SJCRH30 (cell line): ENCODE data around the gene DUSP7. TPM values are rescaled to one million over a fixed set of nuclear protein-coding genes. Genes with fewer than 3 reads are reported as not detected.

Experiments used
- DNase-seq, 2 experiments: peaks; one replicate each; pipeline ENCODE4 v3.0.0-alpha.2; 2015 to 2020
- H3K27ac ChIP-seq: fragments of 250-450 bp; sonication (Bioruptor Pico); 2 replicates; pipeline ENCODE4 v1.5.1; 2020; ENCODE audit warnings: mild to moderate bottlenecking, moderate library complexity
- H3K27me3 ChIP-seq: fragments of 250-450 bp; sonication (Bioruptor Pico); 2 replicates; pipeline ENCODE4 v1.5.1; 2020; ENCODE audit warnings: mild to moderate bottlenecking, moderate library complexity
- H3K36me3 ChIP-seq: fragments of 250-450 bp; sonication (Bioruptor Pico); 2 replicates; pipeline ENCODE4 v1.5.1; 2020; ENCODE audit warnings: mild to moderate bottlenecking, moderate library complexity
- H3K4me1 ChIP-seq: fragments of 250-450 bp; sonication (Bioruptor Pico); 2 replicates; pipeline ENCODE4 v1.5.1; 2020; ENCODE audit warnings: mild to moderate bottlenecking, moderate library complexity
- H3K4me3 ChIP-seq: fragments of 250-450 bp; sonication (Bioruptor Pico); 2 replicates; pipeline ENCODE4 v1.5.1; 2020; ENCODE audit warnings: mild to moderate bottlenecking, moderate library complexity
- H3K9me3 ChIP-seq: fragments of 250-450 bp; sonication (Bioruptor Pico); replicated peaks from 2 replicates; pipeline ENCODE4 v1.5.1; 2020; ENCODE audit warnings: mild to moderate bottlenecking, moderate library complexity
- total RNA-seq: library from RNA; depleted of rRNA; stranded (reverse); fragments of >200 nt; shearing (Covaris generic); gene quantifications from 2 replicates; pipeline ENCODE4 v1.2.3, GENCODE V29; 2014

DUSP7 gene
- total RNA-seq, 1 experiment from 2014 or later, result 9.1 TPM

GRCh38 chr3:52079958-52080357 is 23.6 kb upstream of the DUSP7 start:
- no peak overlapping the region for H3K4me3 ChIP-seq
- H3K9me3 ChIP-seq, result no peaks in the 10 kb centered on the region
- H3K36me3 ChIP-seq, result no peaks in the 10 kb centered on the region
- no peaks in the 10 kb centered on the region for H3K27me3 ChIP-seq
- H3K27ac ChIP-seq, result no peak overlapping the region
- H3K4me1 ChIP-seq, result no peaks in the 10 kb centered on the region
- DNase-seq, result no peak

- H3K4me3 ChIP-seq, result no peak overlapping the region
- H3K36me3 ChIP-seq, result peaks cover 5% of the 10 kb centered on the region; the same call in 1 of the 2 replicates
- no peaks in the 10 kb centered on the region for H3K4me1 ChIP-seq
- DNase-seq, result no peak
- H3K27ac ChIP-seq, result no peak overlapping the region
- no peaks in the 10 kb centered on the region for H3K27me3 ChIP-seq
- H3K9me3 ChIP-seq, result no peaks in the 10 kb centered on the region
Measured at GRCh38 chr3:52078781-52079560, 22.6 kb upstream of the DUSP7 start.

GRCh38 chr3:52077925-52078324 is 21.6 kb upstream of the DUSP7 start:
- no peak for DNase-seq
- no peak overlapping the region for H3K27ac ChIP-seq
- peaks cover 5% of the 10 kb centered on the region; the same call in 1 of the 2 replicates for H3K36me3 ChIP-seq
- no peaks in the 10 kb centered on the region for H3K27me3 ChIP-seq
- H3K4me1 ChIP-seq, result no peaks in the 10 kb centered on the region
- no peaks in the 10 kb centered on the region for H3K9me3 ChIP-seq
- H3K4me3 ChIP-seq, result no peak overlapping the region

GRCh38 chr3:52076896-52077780 is 20.8 kb upstream of the DUSP7 start:
- Histone ChIP-seq H3K27me3 (no peaks in the 10 kb centered on the region), H3K4me1 (no peaks in the 10 kb centered on the region), H3K4me3 (no peak overlapping the region), H3K27ac (no peak overlapping the region), H3K36me3 (peaks cover 5% of the 10 kb centered on the region; the same call in 1 of the 2 replicates), H3K9me3 (no peaks in the 10 kb centered on the region)
- no peak for DNase-seq

DNA sequence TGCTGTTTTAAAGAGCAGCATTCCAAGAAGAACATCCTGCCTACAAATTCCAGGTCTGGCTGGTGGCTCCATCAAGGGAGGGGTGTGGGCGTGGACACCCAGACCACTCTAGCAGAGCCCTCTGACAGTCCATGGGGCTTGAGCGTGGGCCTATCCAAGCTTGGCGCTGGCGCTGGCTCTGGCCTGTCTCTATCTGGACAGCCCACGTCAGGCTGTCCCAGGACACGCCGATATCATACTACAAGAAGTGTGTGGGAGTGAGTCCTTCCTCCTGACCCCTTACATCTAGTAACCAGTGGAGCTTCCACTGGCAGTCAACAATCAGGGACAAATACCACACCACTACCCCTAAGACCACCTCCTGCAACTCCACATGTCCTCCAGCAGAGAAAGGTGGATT is 17.1 kb upstream of the DUSP7 start:
- no peak overlapping the region for H3K4me3 ChIP-seq
- no peaks in the 10 kb centered on the region for H3K27me3 ChIP-seq
- H3K4me1 ChIP-seq, result no peaks in the 10 kb centered on the region
- H3K9me3 ChIP-seq, result no peaks in the 10 kb centered on the region
- no peak overlapping the region for H3K27ac ChIP-seq
- no peak for DNase-seq
- peaks cover 5% of the 10 kb centered on the region; the same call in 1 of the 2 replicates for H3K36me3 ChIP-seq

GRCh38 chr3:52072471-52072870 is 16.1 kb upstream of the DUSP7 start:
- Histone ChIP-seq H3K4me1 (no peaks in the 10 kb centered on the region), H3K27ac (no peak overlapping the region), H3K9me3 (no peaks in the 10 kb centered on the region), H3K4me3 (no peak overlapping the region), H3K27me3 (no peaks in the 10 kb centered on the region), H3K36me3 (peaks cover 5% of the 10 kb centered on the region; the same call in 1 of the 2 replicates)
- DNase-seq, result no peak

GRCh38 chr3:52072020-52072419 is 15.6 kb upstream of the DUSP7 start:
- Histone ChIP-seq H3K4me3 (no peak overlapping the region), H3K9me3 (no peaks in the 10 kb centered on the region), H3K27me3 (no peaks in the 10 kb centered on the region), H3K36me3 (peaks cover 5% of the 10 kb centered on the region; the same call in 1 of the 2 replicates), H3K27ac (no peak overlapping the region), H3K4me1 (no peaks in the 10 kb centered on the region)
- no peak for DNase-seq

GRCh38 chr3:52070724-52071621 is 14.6 kb upstream of the DUSP7 start:
- no peak overlapping the region for H3K27ac ChIP-seq
- H3K36me3 ChIP-seq, result peaks cover 5% of the 10 kb centered on the region; the same call in 1 of the 2 replicates
- no peaks in the 10 kb centered on the region for H3K4me1 ChIP-seq
- DNase-seq, result no peak
- no peaks in the 10 kb centered on the region for H3K27me3 ChIP-seq
- H3K4me3 ChIP-seq, result no peak overlapping the region
- no peaks in the 10 kb centered on the region for H3K9me3 ChIP-seq

- no peak overlapping the region for H3K4me3 ChIP-seq
- no peaks in the 10 kb centered on the region for H3K9me3 ChIP-seq
- H3K4me1 ChIP-seq, result no peaks in the 10 kb centered on the region
- H3K27ac ChIP-seq, result no peak overlapping the region
- H3K36me3 ChIP-seq, result peaks cover 5% of the 10 kb centered on the region; the same call in 1 of the 2 replicates
- H3K27me3 ChIP-seq, result no peaks in the 10 kb centered on the region
- no peak for DNase-seq
Measured at GRCh38 chr3:52069855-52070254, 13.5 kb upstream of the DUSP7 start.

DNA sequence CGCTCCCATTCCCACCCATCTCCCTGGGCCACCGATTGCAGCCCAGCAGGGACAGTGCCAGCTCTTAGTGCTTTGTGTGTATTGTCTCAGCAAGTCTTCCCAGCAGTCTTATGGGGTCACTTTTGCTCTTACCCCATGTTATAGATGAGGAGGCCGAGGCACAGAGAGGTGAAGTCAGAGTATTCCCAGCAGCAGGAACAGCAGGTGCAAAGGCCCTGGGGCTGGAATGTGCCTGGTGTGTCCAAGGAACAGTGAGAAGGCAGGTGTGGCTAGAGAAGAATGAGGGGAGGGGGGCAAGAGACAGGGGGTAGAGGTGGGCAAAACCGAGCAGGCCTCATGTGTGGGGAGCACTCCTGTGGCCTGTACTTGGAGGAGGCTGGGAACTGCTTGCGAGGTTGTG is 12.8 kb upstream of the DUSP7 start:
- no peaks in the 10 kb centered on the region for H3K27me3 ChIP-seq
- no peak overlapping the region for H3K27ac ChIP-seq
- H3K4me3 ChIP-seq, result no peak overlapping the region
- H3K36me3 ChIP-seq, result no peaks in the 10 kb centered on the region
- H3K9me3 ChIP-seq, result no peaks in the 10 kb centered on the region
- no peak for DNase-seq
- H3K4me1 ChIP-seq, result no peaks in the 10 kb centered on the region

DNA sequence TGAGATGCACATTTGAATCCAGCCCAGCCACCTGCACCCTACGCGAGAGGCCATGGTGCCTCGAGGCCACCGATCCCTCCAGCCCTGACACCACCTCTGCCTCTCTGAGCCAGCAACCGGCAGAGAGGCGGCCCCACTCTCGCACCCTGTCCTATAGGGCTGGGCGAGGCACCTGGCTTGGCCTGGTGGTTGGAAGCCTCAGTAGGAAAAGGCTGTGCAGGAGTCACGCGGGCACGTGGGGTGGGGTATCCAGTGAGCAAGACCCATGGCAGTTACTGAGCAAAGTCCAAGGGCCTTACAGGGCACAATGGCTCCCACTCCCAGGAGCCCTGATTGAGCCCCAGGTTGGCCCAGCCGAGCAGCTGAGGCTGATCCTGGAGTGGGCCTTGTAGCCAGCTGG is 12.4 kb upstream of the DUSP7 start:
- H3K27ac ChIP-seq, result no peak overlapping the region
- no peak for DNase-seq
- no peaks in the 10 kb centered on the region for H3K4me1 ChIP-seq
- no peaks in the 10 kb centered on the region for H3K27me3 ChIP-seq
- no peaks in the 10 kb centered on the region for H3K36me3 ChIP-seq
- H3K9me3 ChIP-seq, result no peaks in the 10 kb centered on the region
- no peak overlapping the region for H3K4me3 ChIP-seq

DNA sequence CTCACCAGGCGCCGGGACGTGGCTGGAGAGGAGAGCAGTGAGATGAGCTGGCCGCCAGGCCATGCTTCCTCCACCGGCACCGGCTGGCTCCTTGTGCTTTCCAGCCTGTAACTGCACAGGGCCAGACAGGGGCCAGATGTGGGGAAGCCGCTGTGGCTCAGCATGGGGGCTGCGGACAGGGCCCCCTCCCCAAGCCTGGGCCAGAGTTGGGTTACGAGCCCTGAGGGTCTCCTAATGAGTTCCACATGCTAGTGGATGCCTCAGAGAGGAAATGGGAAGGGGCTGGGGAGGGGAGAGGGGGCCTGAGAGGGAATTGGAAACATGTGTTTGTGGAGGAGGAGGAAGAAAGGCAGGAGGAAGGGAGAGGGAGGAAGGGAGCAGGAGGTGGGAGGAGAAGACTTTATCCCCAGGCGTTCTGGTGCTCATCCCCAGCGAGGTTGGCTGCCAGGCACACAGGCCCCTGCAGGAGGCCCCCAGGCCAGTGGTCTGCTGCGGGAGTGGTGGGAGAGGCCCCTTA is 11.7 kb upstream of the DUSP7 start:
- Histone ChIP-seq H3K4me1 (peaks cover 5% of the 10 kb centered on the region; the same call in 1 of the 2 replicates), H3K27me3 (no peaks in the 10 kb centered on the region), H3K9me3 (no peaks in the 10 kb centered on the region), H3K36me3 (no peaks in the 10 kb centered on the region), H3K4me3 (no peak overlapping the region), H3K27ac (no peak overlapping the region)
- DNase-seq, result no peak

DNA sequence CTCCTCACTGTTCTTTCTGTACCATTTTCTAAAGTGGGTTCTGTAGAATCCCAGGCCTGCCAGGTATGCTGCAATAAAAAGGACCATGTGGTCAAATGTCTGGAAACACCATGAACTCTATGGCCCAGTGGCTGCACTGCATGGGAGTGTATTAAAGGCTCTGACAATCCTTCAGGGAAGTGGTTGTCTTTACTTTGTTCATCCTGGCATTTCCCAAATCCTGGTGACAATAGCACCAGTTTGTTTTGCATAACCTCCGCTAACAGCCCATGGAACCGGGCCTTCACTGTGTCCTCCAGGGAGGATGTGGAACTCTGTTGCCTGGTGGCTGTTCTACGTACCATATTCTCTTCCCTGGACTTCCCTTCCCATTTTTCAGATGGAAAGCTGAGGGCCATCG is 11.2 kb upstream of the DUSP7 start:
- Histone ChIP-seq H3K27ac (no peak overlapping the region), H3K4me1 (peaks cover 10% of the 10 kb centered on the region), H3K36me3 (no peaks in the 10 kb centered on the region), H3K4me3 (no peak overlapping the region), H3K27me3 (no peaks in the 10 kb centered on the region), H3K9me3 (no peaks in the 10 kb centered on the region)
- DNase-seq, result no peak

DNA sequence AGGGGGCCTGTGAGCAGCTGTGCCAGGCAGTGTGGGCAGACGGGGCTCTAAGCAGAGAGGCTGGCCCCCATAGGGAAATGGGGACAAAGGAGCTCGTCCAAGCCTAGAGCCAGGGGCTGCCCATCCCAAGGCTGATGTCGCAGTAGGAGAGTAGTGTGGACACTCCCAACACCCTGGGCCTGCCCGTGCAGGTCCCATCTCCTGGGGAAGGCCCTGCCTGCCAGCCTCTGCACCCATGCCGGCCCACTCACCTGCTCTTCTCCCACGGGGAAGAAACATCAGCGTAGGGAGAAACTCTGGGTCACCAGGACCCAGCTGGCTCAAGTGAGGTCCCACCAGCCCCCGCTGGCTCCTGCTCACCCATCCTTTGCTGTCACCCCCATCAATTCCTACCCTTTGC is 10.7 kb upstream of the DUSP7 start:
- DNase-seq, result no peak
- Histone ChIP-seq H3K4me1 (peaks cover 11% of the 10 kb centered on the region), H3K36me3 (no peaks in the 10 kb centered on the region), H3K27ac (no peak overlapping the region), H3K4me3 (no peak overlapping the region), H3K9me3 (no peaks in the 10 kb centered on the region), H3K27me3 (no peaks in the 10 kb centered on the region)
